HEK293T (cell line): ENCODE measurements around the gene CDK5RAP3.

Experiments
- BHLHE40 ChIP-seq: fragments of 450-650 bp; IDR thresholded peaks from 2 replicates; pipeline ENCODE4 v1.6.1; 2016; ENCODE audit warnings: mild to moderate bottlenecking, moderate library complexity, borderline replicate concordance
- FOXA1 ChIP-seq: fragments of 450-650 bp; IDR thresholded peaks from 2 replicates; pipeline ENCODE4 v1.6.1; 2016; ENCODE audit warnings: mild to moderate bottlenecking
- L3MBTL2 ChIP-seq: fragments of 450-650 bp; conservative IDR thresholded peaks from 2 replicates; pipeline ENCODE4 v1.6.1; 2016; ENCODE audit warnings: mild to moderate bottlenecking

DNA sequence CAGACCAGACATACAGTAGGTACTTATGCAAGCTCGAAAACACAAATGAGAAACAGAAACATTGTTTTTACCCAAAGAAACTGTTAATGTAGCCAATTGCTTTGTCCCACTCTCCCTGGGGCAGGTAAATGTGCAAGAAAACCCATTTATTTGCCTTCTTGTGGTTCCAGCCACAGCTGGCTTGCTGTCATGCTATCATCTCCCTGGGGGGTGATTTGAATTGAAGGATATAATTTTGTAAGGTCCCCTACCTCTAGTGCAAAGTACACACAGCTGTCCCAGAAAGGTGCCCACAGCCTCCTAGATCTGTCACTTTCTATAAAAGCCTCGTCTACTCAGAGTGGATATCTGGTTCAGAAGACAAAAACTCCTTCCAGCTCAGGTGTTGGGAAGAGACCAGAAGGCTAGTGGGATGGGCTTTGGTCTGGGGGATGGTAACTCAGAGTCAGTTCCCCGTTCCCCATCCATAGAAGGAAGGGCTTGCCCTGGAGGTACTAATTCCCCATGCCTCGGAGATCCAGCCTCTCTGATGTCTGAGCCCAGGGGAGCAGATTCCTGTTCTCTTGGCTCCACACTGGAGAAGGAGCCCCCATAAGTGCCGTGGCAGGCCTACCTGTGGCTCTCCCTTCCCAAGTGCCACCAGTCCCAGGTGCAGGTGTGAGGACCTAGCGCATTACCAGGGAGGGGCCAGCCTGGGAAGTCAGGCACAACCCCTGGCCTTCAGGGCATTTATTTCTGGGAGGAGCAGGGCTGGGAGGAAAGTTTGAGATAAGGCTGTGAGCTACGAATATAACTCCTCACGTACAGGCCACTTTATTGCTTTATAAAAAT is 10.9 kb upstream of the CDK5RAP3 start:
- TF ChIP-seq BHLHE40: no peak
- no peak for TF ChIP-seq FOXA1
- no peak for TF ChIP-seq L3MBTL2
